ENCODE data around the gene FUT9.

Gene FUT9

DNA sequence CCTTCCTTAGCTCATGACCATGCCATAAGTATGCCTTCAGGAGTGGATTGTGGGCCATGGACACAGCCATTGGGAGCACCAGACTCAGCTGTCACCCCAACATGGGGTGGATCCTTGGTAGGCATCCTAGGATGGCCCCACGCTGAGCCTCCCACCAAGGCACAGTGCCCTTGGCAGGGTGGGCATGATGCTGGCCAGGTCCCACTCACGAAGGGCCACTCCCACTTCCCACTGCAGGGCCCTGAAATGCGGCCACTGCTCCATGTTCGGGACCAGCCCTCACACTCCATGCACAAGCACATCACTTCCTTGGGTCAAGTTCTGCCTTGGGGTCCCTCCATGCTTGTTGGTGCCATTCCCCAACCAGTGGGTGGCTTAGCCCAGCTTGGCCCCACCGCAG, 12.9 kb upstream of the FUT9 start:
- no peak for ATAC-seq
- no peak for TF ChIP-seq RARB (CRISPR knock-in tag; IDR thresholded peaks at IDR 0.05)
- no peak for TF ChIP-seq ZFP30 (CRISPR knock-in tag; IDR thresholded peaks at IDR 0.05)
- no peak for TF ChIP-seq ZFP3 (CRISPR knock-in tag; IDR thresholded peaks at IDR 0.05)
- TF ChIP-seq SNAI2 (CRISPR knock-in tag; IDR thresholded peaks at IDR 0.05): no peak
- TF ChIP-seq CSDC2 (CRISPR knock-in tag; IDR thresholded peaks at IDR 0.05): no peak
- TF ChIP-seq ESRRG (CRISPR knock-in tag; IDR thresholded peaks at IDR 0.05): no peak
- TF ChIP-seq PATZ1 (CRISPR knock-in tag; IDR thresholded peaks at IDR 0.05; ENCODE audit: borderline replicate concordance): no peak
- no peak for TF ChIP-seq TCF4 (CRISPR knock-in tag; IDR thresholded peaks at IDR 0.05; ENCODE audit: borderline replicate concordance)
- no peak for TF ChIP-seq ZNF565 (CRISPR knock-in tag; conservative IDR thresholded peaks at IDR 0.05; ENCODE audit: low read depth)
- TF ChIP-seq, protein P1, sequence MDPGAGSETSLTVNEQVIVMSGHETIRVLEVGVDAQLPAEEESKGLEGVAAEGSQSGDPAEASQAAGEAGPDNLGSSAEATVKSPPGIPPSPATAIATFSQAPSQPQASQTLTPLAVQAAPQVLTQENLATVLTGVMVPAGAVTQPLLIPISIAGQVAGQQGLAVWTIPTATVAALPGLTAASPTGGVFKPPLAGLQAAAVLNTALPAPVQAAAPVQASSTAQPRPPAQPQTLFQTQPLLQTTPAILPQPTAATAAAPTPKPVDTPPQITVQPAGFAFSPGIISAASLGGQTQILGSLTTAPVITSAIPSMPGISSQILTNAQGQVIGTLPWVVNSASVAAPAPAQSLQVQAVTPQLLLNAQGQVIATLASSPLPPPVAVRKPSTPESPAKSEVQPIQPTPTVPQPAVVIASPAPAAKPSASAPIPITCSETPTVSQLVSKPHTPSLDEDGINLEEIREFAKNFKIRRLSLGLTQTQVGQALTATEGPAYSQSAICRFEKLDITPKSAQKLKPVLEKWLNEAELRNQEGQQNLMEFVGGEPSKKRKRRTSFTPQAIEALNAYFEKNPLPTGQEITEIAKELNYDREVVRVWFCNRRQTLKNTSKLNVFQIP (CRISPR knock-in tag; IDR thresholded peaks at IDR 0.05; ENCODE audit: borderline replicate concordance, low read depth): no peak
- TF ChIP-seq ISL1 (CRISPR knock-in tag; IDR thresholded peaks at IDR 0.05): no peak
- TF ChIP-seq, protein P2, sequence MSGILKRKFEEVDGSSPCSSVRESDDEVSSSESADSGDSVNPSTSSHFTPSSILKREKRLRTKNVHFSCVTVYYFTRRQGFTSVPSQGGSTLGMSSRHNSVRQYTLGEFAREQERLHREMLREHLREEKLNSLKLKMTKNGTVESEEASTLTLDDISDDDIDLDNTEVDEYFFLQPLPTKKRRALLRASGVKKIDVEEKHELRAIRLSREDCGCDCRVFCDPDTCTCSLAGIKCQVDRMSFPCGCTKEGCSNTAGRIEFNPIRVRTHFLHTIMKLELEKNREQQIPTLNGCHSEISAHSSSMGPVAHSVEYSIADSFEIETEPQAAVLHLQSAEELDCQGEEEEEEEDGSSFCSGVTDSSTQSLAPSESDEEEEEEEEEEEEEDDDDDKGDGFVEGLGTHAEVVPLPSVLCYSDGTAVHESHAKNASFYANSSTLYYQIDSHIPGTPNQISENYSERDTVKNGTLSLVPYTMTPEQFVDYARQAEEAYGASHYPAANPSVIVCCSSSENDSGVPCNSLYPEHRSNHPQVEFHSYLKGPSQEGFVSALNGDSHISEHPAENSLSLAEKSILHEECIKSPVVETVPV (CRISPR knock-in tag; IDR thresholded peaks at IDR 0.05): no peak
- no peak for TF ChIP-seq OSR1 (CRISPR knock-in tag; IDR thresholded peaks at IDR 0.05)
- no peak for TF ChIP-seq ARNTL (CRISPR knock-in tag; IDR thresholded peaks at IDR 0.05; ENCODE audit: borderline replicate concordance, low read depth)
- no peak for TF ChIP-seq GLIS3 (CRISPR knock-in tag; IDR thresholded peaks at IDR 0.05)
- TF ChIP-seq ZNF8 (CRISPR knock-in tag; IDR thresholded peaks at IDR 0.05): no peak
- TF ChIP-seq ZC3H10 (CRISPR knock-in tag; IDR thresholded peaks at IDR 0.05): no peak
- TF ChIP-seq PPARA (CRISPR knock-in tag; IDR thresholded peaks at IDR 0.05; ENCODE audit: borderline replicate concordance): no peak
- no peak for TF ChIP-seq TOX (CRISPR knock-in tag; IDR thresholded peaks at IDR 0.05; ENCODE audit: borderline replicate concordance)
- TF ChIP-seq BACH2 (CRISPR knock-in tag; IDR thresholded peaks at IDR 0.05; ENCODE audit: borderline replicate concordance): no peak

DNA sequence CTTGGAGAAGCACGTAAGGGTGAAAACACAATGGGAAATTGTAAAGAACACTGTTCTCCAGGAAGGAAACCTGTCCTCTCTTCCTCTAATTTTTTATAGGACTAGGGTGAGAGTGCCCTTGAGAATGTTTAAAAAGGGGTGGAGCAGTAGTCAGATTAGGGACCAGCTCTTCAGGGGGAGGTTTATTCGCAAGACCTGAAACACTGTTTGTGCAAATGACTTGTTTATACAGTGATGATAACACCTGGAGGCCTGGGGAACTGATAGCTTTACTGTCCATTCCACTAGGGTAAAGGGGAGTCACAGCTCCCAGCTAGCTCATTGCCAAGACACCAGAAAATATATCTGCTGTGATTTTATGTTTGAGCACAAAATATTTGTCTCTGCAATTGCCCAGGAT, 8.1 kb upstream of the FUT9 start:
- ATAC-seq: no peak
- TF ChIP-seq, protein P3, sequence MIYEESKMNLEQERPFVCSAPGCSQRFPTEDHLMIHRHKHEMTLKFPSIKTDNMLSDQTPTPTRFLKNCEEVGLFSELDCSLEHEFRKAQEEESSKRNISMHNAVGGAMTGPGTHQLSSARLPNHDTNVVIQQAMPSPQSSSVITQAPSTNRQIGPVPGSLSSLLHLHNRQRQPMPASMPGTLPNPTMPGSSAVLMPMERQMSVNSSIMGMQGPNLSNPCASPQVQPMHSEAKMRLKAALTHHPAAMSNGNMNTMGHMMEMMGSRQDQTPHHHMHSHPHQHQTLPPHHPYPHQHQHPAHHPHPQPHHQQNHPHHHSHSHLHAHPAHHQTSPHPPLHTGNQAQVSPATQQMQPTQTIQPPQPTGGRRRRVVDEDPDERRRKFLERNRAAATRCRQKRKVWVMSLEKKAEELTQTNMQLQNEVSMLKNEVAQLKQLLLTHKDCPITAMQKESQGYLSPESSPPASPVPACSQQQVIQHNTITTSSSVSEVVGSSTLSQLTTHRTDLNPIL (CRISPR knock-in tag; IDR thresholded peaks at IDR 0.05; ENCODE audit: low read depth): no peak
- TF ChIP-seq, protein P2 (CRISPR knock-in tag; IDR thresholded peaks at IDR 0.05): no peak
- TF ChIP-seq GLIS3 (CRISPR knock-in tag; IDR thresholded peaks at IDR 0.05) (no peak), TCF4 (CRISPR knock-in tag; IDR thresholded peaks at IDR 0.05; ENCODE audit: borderline replicate concordance) (no peak), CSDC2 (CRISPR knock-in tag; IDR thresholded peaks at IDR 0.05) (no peak), PPARA (CRISPR knock-in tag; IDR thresholded peaks at IDR 0.05; ENCODE audit: borderline replicate concordance) (no peak), ZNF565 (CRISPR knock-in tag; conservative IDR thresholded peaks at IDR 0.05; ENCODE audit: low read depth) (no peak)

DNA sequence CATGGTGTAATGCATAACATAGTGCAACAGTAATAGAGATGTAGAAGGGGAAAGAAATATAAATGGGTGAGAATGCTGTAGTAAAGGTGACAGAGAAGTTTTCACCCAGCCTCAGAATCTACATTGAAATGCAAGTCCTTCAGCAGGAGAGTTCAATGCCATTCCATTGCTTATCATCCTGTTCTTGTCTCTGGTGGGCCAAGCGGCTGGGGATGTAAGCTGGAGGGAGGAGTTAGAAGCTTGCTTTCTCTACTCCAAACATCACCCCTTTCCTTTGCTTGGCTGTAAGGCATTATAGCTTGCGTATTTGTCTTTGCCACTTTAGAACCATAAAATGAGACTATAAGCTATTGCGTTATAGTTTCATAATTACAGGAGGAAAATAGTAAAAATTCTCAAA, 2.2 kb upstream of the FUT9 start:
- ATAC-seq: no peak
- no peak for TF ChIP-seq ZFP30 (CRISPR knock-in tag; IDR thresholded peaks at IDR 0.05)
- no peak for TF ChIP-seq TOX (CRISPR knock-in tag; IDR thresholded peaks at IDR 0.05; ENCODE audit: borderline replicate concordance)
- no peak for TF ChIP-seq ZC3H10 (CRISPR knock-in tag; IDR thresholded peaks at IDR 0.05)
- no peak for TF ChIP-seq ZFP3 (CRISPR knock-in tag; IDR thresholded peaks at IDR 0.05)
- TF ChIP-seq, protein P4, sequence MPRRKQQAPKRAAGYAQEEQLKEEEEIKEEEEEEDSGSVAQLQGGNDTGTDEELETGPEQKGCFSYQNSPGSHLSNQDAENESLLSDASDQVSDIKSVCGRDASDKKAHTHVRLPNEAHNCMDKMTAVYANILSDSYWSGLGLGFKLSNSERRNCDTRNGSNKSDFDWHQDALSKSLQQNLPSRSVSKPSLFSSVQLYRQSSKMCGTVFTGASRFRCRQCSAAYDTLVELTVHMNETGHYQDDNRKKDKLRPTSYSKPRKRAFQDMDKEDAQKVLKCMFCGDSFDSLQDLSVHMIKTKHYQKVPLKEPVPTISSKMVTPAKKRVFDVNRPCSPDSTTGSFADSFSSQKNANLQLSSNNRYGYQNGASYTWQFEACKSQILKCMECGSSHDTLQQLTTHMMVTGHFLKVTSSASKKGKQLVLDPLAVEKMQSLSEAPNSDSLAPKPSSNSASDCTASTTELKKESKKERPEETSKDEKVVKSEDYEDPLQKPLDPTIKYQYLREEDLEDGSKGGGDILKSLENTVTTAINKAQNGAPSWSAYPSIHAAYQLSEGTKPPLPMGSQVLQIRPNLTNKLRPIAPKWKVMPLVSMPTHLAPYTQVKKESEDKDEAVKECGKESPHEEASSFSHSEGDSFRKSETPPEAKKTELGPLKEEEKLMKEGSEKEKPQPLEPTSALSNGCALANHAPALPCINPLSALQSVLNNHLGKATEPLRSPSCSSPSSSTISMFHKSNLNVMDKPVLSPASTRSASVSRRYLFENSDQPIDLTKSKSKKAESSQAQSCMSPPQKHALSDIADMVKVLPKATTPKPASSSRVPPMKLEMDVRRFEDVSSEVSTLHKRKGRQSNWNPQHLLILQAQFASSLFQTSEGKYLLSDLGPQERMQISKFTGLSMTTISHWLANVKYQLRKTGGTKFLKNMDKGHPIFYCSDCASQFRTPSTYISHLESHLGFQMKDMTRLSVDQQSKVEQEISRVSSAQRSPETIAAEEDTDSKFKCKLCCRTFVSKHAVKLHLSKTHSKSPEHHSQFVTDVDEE (CRISPR knock-in tag; IDR thresholded peaks at IDR 0.05): no peak
- TF ChIP-seq, protein P3 (CRISPR knock-in tag; IDR thresholded peaks at IDR 0.05; ENCODE audit: low read depth): no peak
- TF ChIP-seq CSDC2 (CRISPR knock-in tag; IDR thresholded peaks at IDR 0.05): no peak
- no peak for TF ChIP-seq RARB (CRISPR knock-in tag; IDR thresholded peaks at IDR 0.05)
- TF ChIP-seq GLIS3 (CRISPR knock-in tag; IDR thresholded peaks at IDR 0.05): no peak
- TF ChIP-seq, protein P2 (CRISPR knock-in tag; IDR thresholded peaks at IDR 0.05): no peak
